GM13976 (cell line): Measurements from ENCODE around the gene IL17A.
A peak's percentile ranks its signal among the peaks of the same experiment; 100 is the strongest.
"Not testable (repeated sequence)": the region's sequence is repeated elsewhere in the genome, so short reads cannot be mapped to it uniquely, and the experiment has no call there.

Experiments used
- DNase-seq: peaks from one replicate; pipeline ENCODE4 v3.0.0; 2012; ENCODE audit warnings: low spot score
- CTCF ChIP-seq: IDR thresholded peaks from 2 replicates; pipeline ENCODE4 v1.5.1; 2012; ENCODE audit warnings: borderline replicate concordance, mild to moderate bottlenecking; ENCODE audit not compliant: insufficient read depth; ENCODE audit errors: extremely low read depth, missing control alignments, control extremely low read depth
- in situ Hi-C: fragments of 300-500 bp; cut with MboI; formaldehyde crosslinking; loops from one replicate; pipeline ENCODE4 v1.12.0; 2022; ENCODE audit warnings: low sequenced_read_pairs, mixed read lengths, inconsistent platforms; ENCODE audit not compliant: unreplicated experiment

Gene IL17A

GRCh38 chr6:52162940-52163908, 23.0 kb upstream of the IL17A start:
- in situ Hi-C loops, result loop anchor here (10.0 kb wide), 3 partner anchors 72 to 242 kb away; no protein-coding TSS in a partner anchor
- DNase-seq, result peak; percentile 29

GRCh38 chr6:52164319-52165094, 21.7 kb upstream of the IL17A start:
- no peak for TF ChIP-seq CTCF
- no peak for DNase-seq
- in situ Hi-C loops, result loop anchor here (10.0 kb wide), 3 partner anchors 70 to 240 kb away; no protein-coding TSS in a partner anchor

More at GRCh38 chr6:52162940-52163908, 23.0 kb upstream of the IL17A start:
- TF ChIP-seq CTCF, result peak; percentile 76

GRCh38 chr6:52167267-52167666, 18.9 kb upstream of the IL17A start:
- in situ Hi-C loops, result loop anchor here (10.0 kb wide), 3 partner anchors 68 to 238 kb away; no protein-coding TSS in a partner anchor
- no peak for TF ChIP-seq CTCF
- no peak for DNase-seq

- in situ Hi-C loops, result loop anchor here (10.0 kb wide), 3 partner anchors 66 to 236 kb away; no protein-coding TSS in a partner anchor
- not testable (repeated sequence) for DNase-seq
Measured at GRCh38 chr6:52168351-52168750, 17.8 kb upstream of the IL17A start.

- DNase-seq, result no peak
- no peak for TF ChIP-seq CTCF
- in situ Hi-C loops, result no loop called here
Measured at GRCh38 chr6:52174118-52174517, 12.1 kb upstream of the IL17A start.

- in situ Hi-C loops, result no loop called here
- TF ChIP-seq CTCF, result no peak
- DNase-seq, result no peak
Measured at GRCh38 chr6:52176550-52176949, 9.6 kb upstream of the IL17A start.
